ENCODE results near the gene ABCF3.

- TF ChIP-seq CTCF (IDR thresholded peaks at IDR 0.05), result no peak
- no peak for TF ChIP-seq POLR2A (IDR thresholded peaks at IDR 0.05)
These were observed 18.2 kb upstream of the ABCF3 start for GRCh38 chr3:184167786-184168185.

All from right lobe of liver (tissue), 4 donors.